Measurements from ENCODE around the gene SCAMP5. TPM values are rescaled to one million over a fixed set of nuclear protein-coding genes. Genes with fewer than 3 reads are reported as not detected.

SCAMP5 gene
- total RNA-seq, 4 donors from 2014 or later, result 3.3 to 6.4 (median 4.3) TPM

DNA sequence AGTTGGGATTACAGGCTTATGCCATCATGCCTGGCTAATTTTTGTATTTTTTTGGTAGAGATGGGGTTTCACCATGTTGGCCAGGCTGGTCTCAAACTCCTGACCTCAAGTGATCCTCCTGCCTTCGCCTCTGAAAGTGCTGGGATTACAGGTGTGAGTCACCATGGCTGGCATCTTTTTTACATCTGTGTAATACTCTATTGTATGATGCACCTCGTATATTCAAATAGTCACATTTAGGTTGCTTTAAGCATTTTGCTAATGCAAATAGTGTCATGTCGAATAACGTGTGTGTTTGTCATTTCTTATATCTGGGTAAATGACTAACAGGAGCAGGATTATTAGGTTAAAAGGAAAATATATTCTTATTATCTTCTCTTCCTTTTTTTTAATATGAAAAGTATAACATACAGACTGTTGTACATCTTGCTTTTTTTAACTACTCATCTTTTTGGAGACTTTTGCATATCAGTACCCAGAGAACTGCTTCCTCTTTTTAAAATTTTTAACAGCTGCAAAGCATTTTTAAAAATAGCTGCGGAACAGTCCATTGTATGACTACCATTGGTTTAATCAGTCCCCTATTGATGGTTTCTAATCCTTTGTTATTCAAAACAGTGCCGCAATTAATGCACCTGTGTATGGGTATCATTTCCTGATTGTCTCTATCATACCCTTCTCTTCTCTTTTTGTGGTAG lies 13.4 kb downstream of the SCAMP5 start:
- H3K9me3 ChIP-seq, result no peaks in the 10 kb centered on the region
- intact Hi-C loops (cut with DNase I), result no loop called here
- H3K27me3 ChIP-seq, result no peaks in the 10 kb centered on the region
- H3K4me3 ChIP-seq, result no peak overlapping the region
- no peaks in the 10 kb centered on the region for H3K4me1 ChIP-seq
- no peak for TF ChIP-seq POLR2A (IDR thresholded peaks at IDR 0.05; ENCODE audit: low read depth)
- TF ChIP-seq, protein P1, sequence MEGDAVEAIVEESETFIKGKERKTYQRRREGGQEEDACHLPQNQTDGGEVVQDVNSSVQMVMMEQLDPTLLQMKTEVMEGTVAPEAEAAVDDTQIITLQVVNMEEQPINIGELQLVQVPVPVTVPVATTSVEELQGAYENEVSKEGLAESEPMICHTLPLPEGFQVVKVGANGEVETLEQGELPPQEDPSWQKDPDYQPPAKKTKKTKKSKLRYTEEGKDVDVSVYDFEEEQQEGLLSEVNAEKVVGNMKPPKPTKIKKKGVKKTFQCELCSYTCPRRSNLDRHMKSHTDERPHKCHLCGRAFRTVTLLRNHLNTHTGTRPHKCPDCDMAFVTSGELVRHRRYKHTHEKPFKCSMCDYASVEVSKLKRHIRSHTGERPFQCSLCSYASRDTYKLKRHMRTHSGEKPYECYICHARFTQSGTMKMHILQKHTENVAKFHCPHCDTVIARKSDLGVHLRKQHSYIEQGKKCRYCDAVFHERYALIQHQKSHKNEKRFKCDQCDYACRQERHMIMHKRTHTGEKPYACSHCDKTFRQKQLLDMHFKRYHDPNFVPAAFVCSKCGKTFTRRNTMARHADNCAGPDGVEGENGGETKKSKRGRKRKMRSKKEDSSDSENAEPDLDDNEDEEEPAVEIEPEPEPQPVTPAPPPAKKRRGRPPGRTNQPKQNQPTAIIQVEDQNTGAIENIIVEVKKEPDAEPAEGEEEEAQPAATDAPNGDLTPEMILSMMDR (IDR thresholded peaks at IDR 0.05), result no peak
- TF ChIP-seq EP300 (IDR thresholded peaks at IDR 0.05), result no peak
- no peak for TF ChIP-seq POLR2AphosphoS5 (IDR thresholded peaks at IDR 0.05)
- 68% methylated on average over 6 of the region's 6 CpGs for WGBS
- peaks cover 0 to 2% (median 0%) of the 10 kb centered on the region in 4 donors for H3K36me3 ChIP-seq
- H3K27ac ChIP-seq (replicated peaks in 1 of 4), result no peak overlapping the region
- DNase-seq (ENCODE audit: extremely low spot score), result no peak

GRCh38 chr15:75016431-75016830 lies 21.1 kb downstream of the SCAMP5 start:
- H3K36me3 ChIP-seq, result peaks cover 0 to 12% (median 0%) of the 10 kb centered on the region in 4 donors
- 98% methylated on average over 15 of the region's 15 CpGs for WGBS
- no peak for TF ChIP-seq EP300 (IDR thresholded peaks at IDR 0.05)
- no peak for TF ChIP-seq POLR2A (IDR thresholded peaks at IDR 0.05; ENCODE audit: low read depth)
- TF ChIP-seq POLR2AphosphoS5 (IDR thresholded peaks at IDR 0.05), result no peak

DNA sequence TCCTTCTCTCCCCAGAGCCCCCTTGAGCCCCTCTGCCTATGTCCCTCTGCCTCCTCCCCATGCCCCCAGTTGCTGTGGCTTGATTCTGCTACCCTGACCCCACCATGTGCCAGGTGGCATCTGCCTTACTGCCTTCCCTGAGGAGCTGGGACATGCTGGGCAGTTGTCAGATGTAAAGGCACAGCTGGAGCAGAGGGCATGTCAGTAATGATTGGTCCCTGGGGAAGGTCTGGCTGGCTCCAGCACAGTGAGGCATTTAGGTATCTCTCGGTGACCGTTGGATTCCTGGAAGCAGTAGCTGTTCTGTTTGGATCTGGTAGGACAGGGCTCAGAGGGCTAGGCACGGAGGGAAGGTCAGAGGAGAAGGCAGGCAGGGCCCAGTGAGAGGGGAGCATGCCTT lies 24.6 kb downstream of the SCAMP5 start:
- intact Hi-C loops (cut with DNase I), result loop anchor here (10.0 kb wide), 1 partner anchor 285 kb away; no protein-coding TSS in a partner anchor
- TF ChIP-seq, protein P1 (IDR thresholded peaks at IDR 0.05), result no peak
- no peak for TF ChIP-seq POLR2AphosphoS5 (IDR thresholded peaks at IDR 0.05)
- no peak for TF ChIP-seq POLR2A (IDR thresholded peaks at IDR 0.05; ENCODE audit: low read depth)
- no peak for TF ChIP-seq EP300 (IDR thresholded peaks at IDR 0.05)

More at GRCh38 chr15:75016431-75016830, 21.1 kb downstream of the SCAMP5 start:
- no peak for DNase-seq (ENCODE audit: extremely low spot score)
- intact Hi-C loops (cut with DNase I), result no loop called here
- H3K4me1 ChIP-seq, result no peaks in the 10 kb centered on the region
- no peak overlapping the region for H3K27ac ChIP-seq (replicated peaks in 1 of 4)
- no peaks in the 10 kb centered on the region for H3K27me3 ChIP-seq
- H3K9me3 ChIP-seq, result no peaks in the 10 kb centered on the region
- no peak overlapping the region for H3K4me3 ChIP-seq

DNA sequence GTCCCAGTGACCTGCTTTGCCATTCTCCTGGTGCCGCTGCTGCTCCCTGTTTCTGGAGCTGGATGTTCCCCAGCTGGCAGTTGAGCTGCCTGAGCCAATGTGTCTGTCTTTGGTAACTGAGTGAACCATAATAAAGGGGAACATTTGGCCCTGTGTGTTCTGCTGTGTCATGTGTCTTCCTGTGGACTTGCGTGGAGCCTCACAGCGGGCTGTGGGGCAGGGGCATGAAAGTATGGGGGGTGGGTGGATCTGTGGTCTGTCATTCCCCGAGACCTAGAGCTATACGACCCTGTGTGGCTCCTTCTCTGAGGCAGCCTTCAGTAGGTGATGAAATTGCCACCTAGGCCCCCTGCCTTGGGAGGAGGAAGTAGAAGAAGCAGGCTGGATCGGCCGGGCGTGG lies 26.0 kb downstream of the SCAMP5 start:
- intact Hi-C loops (cut with DNase I), result loop anchor here (10.0 kb wide), 1 partner anchor 283 kb away; no protein-coding TSS in a partner anchor
- Histone ChIP-seq H3K9me3 (no peaks in the 10 kb centered on the region), H3K27ac (replicated peaks in 1 of 4) (no peak overlapping the region), H3K27me3 (no peaks in the 10 kb centered on the region), H3K36me3 (peaks cover 0 to 6% (median 0%) of the 10 kb centered on the region in 4 donors), H3K4me3 (no peak overlapping the region), H3K4me1 (peaks cover 11 to 25% (median 15%) of the 10 kb centered on the region in 4 donors)
- 87% methylated on average over 8 of the region's 8 CpGs for WGBS
- no peak for DNase-seq (ENCODE audit: extremely low spot score)
- TF ChIP-seq POLR2A (IDR thresholded peaks at IDR 0.05; ENCODE audit: low read depth) (no peak), EP300 (IDR thresholded peaks at IDR 0.05) (no peak), POLR2AphosphoS5 (IDR thresholded peaks at IDR 0.05) (no peak)
- TF ChIP-seq, protein P1 (IDR thresholded peaks at IDR 0.05), result no peak

More for the DNA sequence above, 24.6 kb downstream of the SCAMP5 start:
- no peak for DNase-seq (ENCODE audit: extremely low spot score)
- Histone ChIP-seq H3K4me1 (peaks cover 7 to 18% (median 11%) of the 10 kb centered on the region in 4 donors), H3K27me3 (no peaks in the 10 kb centered on the region), H3K27ac (replicated peaks in 1 of 4) (no peak overlapping the region), H3K9me3 (no peaks in the 10 kb centered on the region), H3K36me3 (peaks cover 0 to 6% (median 0%) of the 10 kb centered on the region in 4 donors), H3K4me3 (no peak overlapping the region)
- 94% methylated on average over 3 of the region's 3 CpGs for WGBS

- Histone ChIP-seq H3K27ac (replicated peaks in 1 of 4) (peak overlapping the region in 3 of 4 donors; percentile 87 to 90 (median 88)), H3K4me3 (no peak overlapping the region), H3K4me1 (peaks cover 11 to 25% (median 15%) of the 10 kb centered on the region in 4 donors), H3K9me3 (no peaks in the 10 kb centered on the region), H3K27me3 (no peaks in the 10 kb centered on the region), H3K36me3 (peaks cover 0 to 2% (median 0%) of the 10 kb centered on the region in 4 donors)
- WGBS, result 100% methylated on average over 2 of the region's 2 CpGs
- intact Hi-C loops (cut with DNase I), result loop anchor here (10.0 kb wide), 1 partner anchor 282 kb away; no protein-coding TSS in a partner anchor
- DNase-seq (ENCODE audit: extremely low spot score), result no peak
- TF ChIP-seq POLR2AphosphoS5 (IDR thresholded peaks at IDR 0.05) (no peak), POLR2A (IDR thresholded peaks at IDR 0.05; ENCODE audit: low read depth) (no peak), EP300 (IDR thresholded peaks at IDR 0.05) (no peak)
- TF ChIP-seq, protein P1 (IDR thresholded peaks at IDR 0.05), result no peak
These were observed 27.4 kb downstream of the SCAMP5 start for GRCh38 chr15:75022783-75023180.

Data from esophagus muscularis mucosa (tissue), 4 donors.